NCI-H748 (cell line): ENCODE data around the gene FHIP1B.

Experiments used
- DNase-seq: peaks from one replicate; lab custom pipeline; 2025; ENCODE audit not compliant: unreplicated experiment; lab: John Stamatoyannopoulos, UW

Gene FHIP1B

GRCh38 chr11:6203327-6203726 is 31.1 kb downstream of the FHIP1B start:
- DNase-seq: no peak

GRCh38 chr11:6202041-6202440 is 32.4 kb downstream of the FHIP1B start:
- DNase-seq: no peak

DNA sequence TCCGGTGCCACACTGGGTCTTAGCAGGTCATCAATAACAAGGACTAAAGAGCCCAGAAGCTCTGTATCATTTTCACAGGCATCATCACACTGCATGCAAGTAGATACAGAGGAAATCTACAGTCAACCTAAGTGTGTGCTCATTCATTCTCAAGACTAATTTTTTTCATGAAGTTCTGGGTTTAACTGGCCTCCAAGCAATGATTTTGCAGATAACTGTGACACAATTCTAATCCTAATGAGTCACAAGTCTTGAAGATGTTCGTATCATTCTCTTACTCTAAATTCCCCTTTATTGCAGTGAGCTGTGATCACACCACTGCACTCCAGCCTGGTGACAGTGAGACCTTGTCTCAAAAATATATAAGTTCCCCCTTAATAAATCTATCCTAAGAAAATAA is 33.0 kb downstream of the FHIP1B start:
- no peak for DNase-seq

- no peak for DNase-seq
Observed at GRCh38 chr11:6200975-6201374, 33.5 kb downstream of the FHIP1B start.

GRCh38 chr11:6199174-6199810 is 35.1 kb downstream of the FHIP1B start, which contains the start of gene OR52W1:
Gene OR52W1, plus strand, starts transcription at chr11:6199224. Its CDS starts 0 bp downstream, at chr11:6199224.
- no peak for DNase-seq

- no peak for DNase-seq
Observed at GRCh38 chr11:6197466-6198200, 36.8 kb downstream of the FHIP1B start.

- DNase-seq: no peak
Observed at GRCh38 chr11:6196396-6196795, 38.0 kb downstream of the FHIP1B start.

GRCh38 chr11:6194065-6194581 is 40.3 kb downstream of the FHIP1B start:
- DNase-seq: no peak

DNA sequence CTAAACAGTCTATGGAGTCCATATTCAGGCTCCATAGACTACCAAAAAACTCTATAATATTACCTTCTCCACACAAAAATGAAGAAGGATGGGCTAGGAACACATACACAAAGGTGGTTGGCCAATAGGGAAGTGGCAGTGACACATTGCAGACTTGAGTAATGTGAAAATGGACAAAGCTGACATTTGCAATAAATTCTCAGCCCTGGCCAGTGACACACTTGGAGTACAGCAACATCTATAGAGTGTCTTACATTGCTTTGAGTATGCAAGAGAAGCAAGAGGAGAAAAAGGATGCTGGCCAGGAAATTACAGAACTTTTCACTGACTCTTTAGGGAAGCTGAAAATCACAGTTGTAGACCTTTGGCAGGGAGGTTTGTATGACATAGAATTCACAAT is 42.7 kb downstream of the FHIP1B start:
- DNase-seq: no peak

GRCh38 chr11:6175440-6175839 is 59.0 kb downstream of the FHIP1B start:
- DNase-seq: no peak

GRCh38 chr11:6170226-6170625 is 64.2 kb downstream of the FHIP1B start, which contains the start of gene OR52B2:
Gene OR52B2, minus strand, starts transcription at chr11:6170326. Its CDS starts 0 bp downstream, at chr11:6170326.
- no peak for DNase-seq
